ENCODE results near the gene PGA3.
A peak's percentile ranks its signal among the peaks of the same experiment; 100 is the strongest.

Gene PGA3

GRCh38 chr11:61161190-61162091 is 41.9 kb upstream of the PGA3 start, which contains the start of gene VPS37C (continued):
- TF ChIP-seq HIC1 (tag by site-specific recombination; IDR thresholded peaks at IDR 0.05): no peak
- TF ChIP-seq MZF1 (tag by site-specific recombination; IDR thresholded peaks at IDR 0.05; ENCODE audit: borderline replicate concordance): no peak
- TF ChIP-seq WT1 (tag by site-specific recombination; IDR thresholded peaks at IDR 0.05): no peak; the same call in 1 of the 2 replicates
- TF ChIP-seq ZNF280D (tag by site-specific recombination; IDR thresholded peaks at IDR 0.05): no peak

GRCh38 chr11:61162092-61162941 is 41.0 kb upstream of the PGA3 start:
- Histone ChIP-seq H3K9me3 (ENCODE audit: control insufficient read depth, insufficient read depth, low read depth, low read length) (no peaks in the 10 kb centered on the region), H3K4me1 (ENCODE audit: control insufficient read depth, insufficient read depth, low read length) (no peaks in the 10 kb centered on the region), H3K4me3 (ENCODE audit: low read depth, low read length) (peak overlapping the region; percentile 75), H3K27ac (ENCODE audit: extremely low read depth, low read depth, low read length) (no peak overlapping the region; the same call in 1 of the 2 replicates), H3K36me3 (ENCODE audit: control insufficient read depth in 2 of 2, insufficient read depth in 1 of 2, low read length in 2 of 2) (peaks cover 0 to 6% of the 10 kb centered on the region in 2 experiments; a peak in 1 of 3 replicates)
- CTCF ChIA-PET: interaction anchor here (1.6 kb wide), 1 partner anchor 10 kb away, joined by 4 read pairs; no protein-coding TSS in a partner anchor
- POLR2A ChIA-PET: interaction anchor here (1.0 kb wide), 3 partner anchors 33 to 249 kb away, joined by 3 to 4 read pairs (median 4); partner anchors contain the start of gene TMEM109
- TF ChIP-seq ZNF146 (tag by site-specific recombination; IDR thresholded peaks at IDR 0.05): no peak
- TF ChIP-seq ZNF335 (tag by site-specific recombination; conservative IDR thresholded peaks at IDR 0.05): peak; percentile 61; the same call in 1 of the 2 replicates
- no peak for TF ChIP-seq ZNF701 (tag by site-specific recombination; IDR thresholded peaks at IDR 0.05)
- TF ChIP-seq ZNF560 (tag by site-specific recombination; IDR thresholded peaks at IDR 0.05; ENCODE audit: borderline replicate concordance): no peak
- peak; percentile 19 for TF ChIP-seq SP2 (tag by site-specific recombination; IDR thresholded peaks at IDR 0.05)
- TF ChIP-seq ZNF664 (tag by site-specific recombination; IDR thresholded peaks at IDR 0.05): no peak
- no peak for TF ChIP-seq KLF10 (tag by site-specific recombination; IDR thresholded peaks at IDR 0.05)
- TF ChIP-seq ZSCAN18 (tag by site-specific recombination; IDR thresholded peaks at IDR 0.05): no peak
- no peak for TF ChIP-seq ZNF645 (tag by site-specific recombination; IDR thresholded peaks at IDR 0.05)
- TF ChIP-seq ZNF18 (tag by site-specific recombination; IDR thresholded peaks at IDR 0.05): peak; percentile 56; the same call in 1 of the 2 replicates
